ENCODE measurements around the gene PAX2.

PAX2 gene

DNA sequence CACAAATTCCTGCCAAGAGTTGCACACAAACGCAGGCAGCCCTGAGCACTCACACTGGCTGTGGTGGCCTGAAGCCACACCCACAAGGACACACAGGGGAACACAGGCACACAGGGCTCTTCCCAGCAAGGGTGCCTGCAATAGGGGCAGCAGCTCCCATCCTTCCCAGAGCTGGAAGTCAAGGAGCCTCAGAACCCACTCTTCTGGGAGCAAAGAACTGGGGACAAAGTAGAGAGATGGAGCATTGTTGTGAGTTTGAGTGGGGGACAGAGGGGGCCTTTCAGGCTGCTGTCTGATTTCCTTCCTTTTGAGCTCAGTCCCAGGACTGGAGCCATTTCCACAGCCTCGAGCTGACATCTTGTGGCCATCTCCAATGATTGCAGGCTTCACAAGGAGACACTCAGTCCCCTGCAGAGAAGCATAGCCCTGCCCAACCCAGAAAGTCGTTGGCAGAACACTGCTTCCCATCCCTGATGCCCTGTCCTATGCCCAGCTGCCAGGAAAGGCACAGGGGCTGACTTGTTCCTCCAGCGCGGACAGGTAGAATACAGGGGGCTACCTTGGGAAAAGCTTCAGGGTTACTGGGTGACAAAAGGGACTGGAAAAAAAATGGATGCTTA, 133.0 kb downstream of the PAX2 start:
- no peaks in the 10 kb centered on the region for H3K27me3 ChIP-seq
- no peak overlapping the region for H3K4me3 ChIP-seq
- H3K9me3 ChIP-seq = no peaks in the 10 kb centered on the region
- H3K27ac ChIP-seq = no peak overlapping the region
- no peak overlapping the region for H3K9ac ChIP-seq
- TF ChIP-seq Cebpa-rat (IDR thresholded peaks at IDR 0.05) = no peak
- H3K4me1 ChIP-seq = peaks cover 24% of the 10 kb centered on the region; the same call in 1 of the 2 replicates
- no peaks in the 10 kb centered on the region for H3K36me3 ChIP-seq
- 0 out of 2 replicates have a peak overlapping the region, but pooled peaks have one; percentile 19 for H3K4me2 ChIP-seq
- no peaks in the 10 kb centered on the region for H4K20me1 ChIP-seq

All from BLaER1 (cell line).